RWPE1 (cell line): ENCODE results near the gene NFYC.

ENCODE experiments used
- CTCF ChIA-PET: fragments of 350-600 bp; sonication (Branson Sonifier 250); formaldehyde crosslinking; extraction: SDS; loops from one replicate; lab custom pipeline; 2021; lab: Yijun Ruan, JAX
- POLR2A ChIA-PET: fragments of 400-600 bp; formaldehyde crosslinking; extraction: SDS; loops from one replicate; lab custom pipeline; 2020; ENCODE audit warnings: antibody characterized with exemption; ENCODE audit not compliant: low non-redundant PET; lab: Yijun Ruan, JAX
- DNase-seq: peaks from one replicate; pipeline ENCODE4 v3.0.0; 2012; ENCODE audit warnings: low spot score
- H3K27ac ChIP-seq: fragments of 450-650 bp; 2 replicates; pipeline ENCODE4 v1.5.1; 2017
- CTCF ChIP-seq: fragments of 450-650 bp; conservative IDR thresholded peaks from 2 replicates; pipeline ENCODE4 v1.5.1; 2017; ENCODE audit warnings: low read depth, mild to moderate bottlenecking

Gene NFYC

GRCh38 chr1:40679165-40679953 is 12.1 kb upstream of the NFYC start:
- no peak for DNase-seq
- CTCF ChIA-PET, result interaction anchor here (1.4 kb wide), 1 partner anchor 67 kb away, joined by 6 read pairs; no protein-coding TSS in a partner anchor
- no peak for TF ChIP-seq CTCF
- POLR2A ChIA-PET, result interaction anchor here (0.7 kb wide), 1 partner anchor 148 kb away, joined by 3 read pairs; the partner anchor contains the start of gene ZNF684
- no peak overlapping the region for H3K27ac ChIP-seq

- ChIA-PET CTCF (interaction anchor here (0.6 to 0.8 kb wide), 3 partner anchors 130 to 302 kb away, joined by 3 to 4 read pairs (median 3); no protein-coding TSS in a partner anchor), POLR2A (no interaction called here)
- TF ChIP-seq CTCF, result no peak
- H3K27ac ChIP-seq, result no peak overlapping the region
- DNase-seq, result no peak
These were observed 6.8 kb upstream of the NFYC start for GRCh38 chr1:40684669-40685068.

- no peak for TF ChIP-seq CTCF
- POLR2A ChIA-PET, result no interaction called here
- no peak overlapping the region for H3K27ac ChIP-seq
- no peak for DNase-seq
- CTCF ChIA-PET, result interaction anchor here (1.0 to 2.1 kb wide), 2 partner anchors 18 to 22 kb away, joined by 4 to 5 read pairs; no protein-coding TSS in a partner anchor
These were observed 4.4 kb upstream of the NFYC start for GRCh38 chr1:40687059-40687458.

GRCh38 chr1:40687661-40688060 is 3.8 kb upstream of the NFYC start:
- CTCF ChIA-PET, result interaction anchor here (1.0 to 2.1 kb wide), 3 partner anchors 19 to 36 kb away, joined by 3 to 5 read pairs (median 4); no protein-coding TSS in a partner anchor
- POLR2A ChIA-PET, result interaction anchor here (0.7 kb wide), 1 partner anchor 180 kb away, joined by 4 read pairs; no protein-coding TSS in a partner anchor
- no peak for TF ChIP-seq CTCF
- H3K27ac ChIP-seq, result 0 out of 2 replicates have a peak overlapping the region, but pooled peaks have one; percentile 11
- no peak for DNase-seq

GRCh38 chr1:40689737-40690136 is 1.8 kb upstream of the NFYC start:
- no peak overlapping the region for H3K27ac ChIP-seq
- no peak for DNase-seq
- ChIA-PET POLR2A (no interaction called here), CTCF (interaction anchor here (0.7 kb wide), 1 partner anchor 36 kb away, joined by 3 read pairs; no protein-coding TSS in a partner anchor)
- no peak for TF ChIP-seq CTCF

- POLR2A ChIA-PET, result interaction anchor here (0.6 to 1.4 kb wide), 7 partner anchors 12 to 171 kb away, joined by 3 to 6 read pairs (median 3); partner anchors contain the start of gene CITED4
These were observed 550 bp upstream of the NFYC start for GRCh38 chr1:40690771-40691537.

More at GRCh38 chr1:40690771-40691537, 550 bp upstream of the NFYC start:
- no peak for DNase-seq
- CTCF ChIA-PET, result interaction anchor here (0.6 kb wide), 1 partner anchor 356 kb away, joined by 3 read pairs; no protein-coding TSS in a partner anchor
- H3K27ac ChIP-seq, result peak overlapping the region; percentile 96
- TF ChIP-seq CTCF, result no peak
